RWPE2 (cell line): Measurements from ENCODE around the gene WDR1.
A peak's percentile ranks its signal among the peaks of the same experiment; 100 is the strongest.

Experiments
- ATAC-seq: fragments of 200-7000 bp; cut with Tn5 transposase; 3 replicates; pipeline ENCODE4 v1.9.1; 2021; ENCODE audit warnings: low read depth
- DNase-seq: peaks from one replicate; pipeline ENCODE4 v3.0.0-alpha.2; 2020; ENCODE audit warnings: low spot score
- H3K27ac ChIP-seq: fragments of 450-650 bp; 2 replicates; pipeline ENCODE4 v1.5.1; 2017; ENCODE audit warnings: mild to moderate bottlenecking; ENCODE audit not compliant: poor library complexity, severe bottlenecking
- H3K27me3 ChIP-seq: fragments of 250-450 bp; sonication (Bioruptor Pico); 2 replicates; pipeline ENCODE4 v1.5.1; 2021; ENCODE audit warnings: mild to moderate bottlenecking, moderate library complexity; ENCODE audit not compliant: insufficient read depth, poor library complexity, severe bottlenecking
- H3K36me3 ChIP-seq: fragments of 250-450 bp; sonication (Bioruptor Pico); 2 replicates; pipeline ENCODE4 v1.5.1; 2020; ENCODE audit warnings: low read depth, mild to moderate bottlenecking, moderate library complexity
- H3K4me1 ChIP-seq: fragments of 250-450 bp; sonication (Bioruptor Pico); 2 replicates; pipeline ENCODE4 v1.5.1; 2021; ENCODE audit warnings: mild to moderate bottlenecking, moderate library complexity; ENCODE audit not compliant: insufficient read depth, poor library complexity, severe bottlenecking
- H3K4me3 ChIP-seq: fragments of 250-450 bp; sonication (Bioruptor Pico); 2 replicates; pipeline ENCODE4 v1.5.1; 2021; ENCODE audit warnings: mild to moderate bottlenecking, moderate library complexity; ENCODE audit not compliant: severe bottlenecking
- H3K9me3 ChIP-seq: fragments of 250-450 bp; sonication (Bioruptor Pico); 2 replicates; pipeline ENCODE4 v1.5.1; 2021; ENCODE audit warnings: mild to moderate bottlenecking, moderate library complexity; ENCODE audit not compliant: severe bottlenecking
- TF ChIP-seq, protein P1 (sequence below): fragments of 450-650 bp; IDR thresholded peaks from one replicate; pipeline ENCODE4 v1.5.1; 2017; ENCODE audit warnings: mild to moderate bottlenecking, moderate library complexity; ENCODE audit not compliant: poor library complexity, severe bottlenecking

Gene WDR1

DNA sequence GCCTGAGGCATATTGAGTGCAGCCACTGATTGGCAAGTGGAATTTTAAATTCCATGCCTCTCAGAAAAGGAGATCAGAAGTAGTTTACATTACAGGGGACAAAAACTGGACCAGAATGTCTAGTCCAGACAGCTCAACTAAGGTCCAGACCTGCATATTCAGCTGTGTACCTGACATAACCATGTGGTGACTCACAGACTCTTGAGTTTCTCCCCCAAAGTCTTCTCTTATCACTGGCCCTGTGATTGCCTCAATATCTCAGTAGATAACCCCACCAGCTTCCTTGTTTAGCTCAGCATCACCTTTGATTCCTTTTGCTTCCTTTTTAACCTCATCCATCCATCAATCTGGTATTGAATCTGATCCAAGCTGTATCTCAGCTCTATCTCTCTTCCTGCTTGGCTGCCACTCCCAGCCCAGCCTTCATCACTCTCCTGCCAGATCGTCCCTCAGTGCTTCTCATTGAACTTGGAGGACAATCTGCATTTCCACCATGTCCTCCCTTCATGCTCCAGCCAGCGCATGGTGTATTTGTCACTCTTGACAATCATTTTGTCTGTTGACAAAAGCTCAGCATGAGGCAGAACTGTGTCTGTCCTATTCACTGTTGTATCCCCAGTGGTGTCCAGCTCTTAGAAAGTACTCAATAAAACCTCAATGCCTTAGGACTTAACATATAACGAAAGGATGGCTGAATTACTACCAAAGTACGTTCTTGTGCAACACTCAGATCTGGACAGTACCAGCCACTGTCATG, 67.5 kb downstream of the WDR1 start:
- peak; percentile 70 for ATAC-seq
- Histone ChIP-seq H3K9me3 (no peaks in the 10 kb centered on the region), H3K4me1 (peaks cover 21% of the 10 kb centered on the region), H3K27ac (peak overlapping the region; percentile 8), H3K27me3 (no peaks in the 10 kb centered on the region), H3K4me3 (no peak overlapping the region), H3K36me3 (no peaks in the 10 kb centered on the region)
- TF ChIP-seq, protein P1, sequence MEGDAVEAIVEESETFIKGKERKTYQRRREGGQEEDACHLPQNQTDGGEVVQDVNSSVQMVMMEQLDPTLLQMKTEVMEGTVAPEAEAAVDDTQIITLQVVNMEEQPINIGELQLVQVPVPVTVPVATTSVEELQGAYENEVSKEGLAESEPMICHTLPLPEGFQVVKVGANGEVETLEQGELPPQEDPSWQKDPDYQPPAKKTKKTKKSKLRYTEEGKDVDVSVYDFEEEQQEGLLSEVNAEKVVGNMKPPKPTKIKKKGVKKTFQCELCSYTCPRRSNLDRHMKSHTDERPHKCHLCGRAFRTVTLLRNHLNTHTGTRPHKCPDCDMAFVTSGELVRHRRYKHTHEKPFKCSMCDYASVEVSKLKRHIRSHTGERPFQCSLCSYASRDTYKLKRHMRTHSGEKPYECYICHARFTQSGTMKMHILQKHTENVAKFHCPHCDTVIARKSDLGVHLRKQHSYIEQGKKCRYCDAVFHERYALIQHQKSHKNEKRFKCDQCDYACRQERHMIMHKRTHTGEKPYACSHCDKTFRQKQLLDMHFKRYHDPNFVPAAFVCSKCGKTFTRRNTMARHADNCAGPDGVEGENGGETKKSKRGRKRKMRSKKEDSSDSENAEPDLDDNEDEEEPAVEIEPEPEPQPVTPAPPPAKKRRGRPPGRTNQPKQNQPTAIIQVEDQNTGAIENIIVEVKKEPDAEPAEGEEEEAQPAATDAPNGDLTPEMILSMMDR = no peak
- no peak for DNase-seq

DNA sequence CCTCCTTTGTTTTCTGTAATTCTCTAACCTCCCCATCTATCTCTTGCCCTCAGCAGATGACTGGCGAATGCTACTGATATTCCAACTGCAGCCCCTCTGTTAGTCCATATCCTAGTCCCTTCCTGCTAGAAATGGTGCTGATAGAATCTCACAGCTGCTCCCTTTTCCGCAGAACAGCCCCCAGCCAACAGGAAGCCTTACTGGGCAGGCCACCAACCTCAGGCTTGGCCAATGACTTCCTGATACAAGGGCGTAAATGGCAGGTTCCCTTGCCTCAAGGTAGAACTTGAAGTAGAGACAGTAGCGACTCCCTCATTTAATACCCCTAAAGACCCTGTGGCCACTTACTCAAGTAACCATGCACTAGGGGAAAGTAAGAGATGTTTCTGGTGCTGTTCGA, 68.6 kb downstream of the WDR1 start:
- Histone ChIP-seq H3K27ac (no peak overlapping the region), H3K4me3 (no peak overlapping the region), H3K36me3 (no peaks in the 10 kb centered on the region), H3K4me1 (peaks cover 21% of the 10 kb centered on the region), H3K27me3 (no peaks in the 10 kb centered on the region), H3K9me3 (no peaks in the 10 kb centered on the region)
- ATAC-seq (no peak), DNase-seq (no peak)
- TF ChIP-seq, protein P1 = no peak

DNA sequence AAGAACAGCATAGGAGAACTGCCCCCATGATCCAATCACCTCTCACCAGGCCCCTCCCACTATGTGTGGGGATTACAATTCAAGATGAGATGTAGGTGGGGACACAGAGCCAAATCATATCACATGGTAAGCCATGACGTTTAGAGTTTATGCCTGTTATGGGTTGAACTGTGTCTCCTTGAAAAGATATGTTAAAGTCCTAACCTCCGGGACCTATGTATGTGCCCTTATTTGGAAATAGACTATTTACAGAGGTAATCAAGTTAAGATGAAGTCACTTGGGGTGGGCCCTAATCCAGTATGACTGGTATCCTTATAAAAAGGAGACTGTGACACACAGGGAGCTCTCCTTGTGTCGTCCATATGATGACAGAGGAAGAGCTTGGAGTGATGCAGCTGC, 70.1 kb downstream of the WDR1 start:
- no peak for ATAC-seq
- H3K27me3 ChIP-seq = no peaks in the 10 kb centered on the region
- no peaks in the 10 kb centered on the region for H3K9me3 ChIP-seq
- H3K36me3 ChIP-seq = no peaks in the 10 kb centered on the region
- peaks cover 21% of the 10 kb centered on the region for H3K4me1 ChIP-seq
- DNase-seq = no peak
- no peak overlapping the region for H3K4me3 ChIP-seq
- peak overlapping the region; percentile 72 for H3K27ac ChIP-seq
- TF ChIP-seq, protein P1 = no peak

DNA sequence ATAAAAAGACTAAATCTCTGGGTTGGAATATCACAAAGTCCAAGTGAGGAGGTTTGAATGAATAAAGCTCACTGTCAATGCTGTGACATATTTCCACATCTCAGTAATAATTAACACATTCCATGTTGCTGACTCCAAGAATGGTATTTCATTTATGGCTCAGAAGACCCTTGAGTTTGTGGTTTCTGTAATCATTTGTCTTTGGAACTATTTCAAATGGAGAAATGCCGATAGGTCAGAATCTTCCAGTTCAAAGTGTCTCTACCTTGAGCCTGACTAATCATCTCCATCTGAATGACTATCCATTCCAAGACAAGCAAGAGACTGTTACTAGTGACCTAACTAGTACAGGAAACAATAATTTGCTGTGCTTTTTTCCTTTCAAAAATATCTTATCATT, 71.1 kb downstream of the WDR1 start:
- H3K4me1 ChIP-seq = peaks cover 21% of the 10 kb centered on the region

More for the DNA sequence above, 71.1 kb downstream of the WDR1 start:
- ATAC-seq (peak; percentile 86), DNase-seq (no peak)
- Histone ChIP-seq H3K27ac (peak overlapping the region; percentile 72), H3K9me3 (no peaks in the 10 kb centered on the region), H3K4me3 (no peak overlapping the region), H3K36me3 (no peaks in the 10 kb centered on the region), H3K27me3 (no peaks in the 10 kb centered on the region)
- TF ChIP-seq, protein P1 = no peak
